ENCODE data around the gene CISD3.

Gene CISD3

GRCh38 chr17:38740044-38740443 is 9.9 kb downstream of the CISD3 start:
- no peak overlapping the region for H3K4me3 ChIP-seq (replicated peaks; ENCODE audit: low read depth, low read length)
- DNase-seq (ENCODE audit: extremely low read depth, low read depth) = no peak
- no peak for TF ChIP-seq CTCF (IDR thresholded peaks at IDR 0.05; ENCODE audit: low read depth, low read length, missing control alignments)

GRCh38 chr17:38740806-38741205 is 10.7 kb downstream of the CISD3 start:
- TF ChIP-seq CTCF (IDR thresholded peaks at IDR 0.05; ENCODE audit: low read depth, low read length, missing control alignments) = no peak
- no peak overlapping the region for H3K4me3 ChIP-seq (replicated peaks; ENCODE audit: low read depth, low read length)

GRCh38 chr17:38741461-38741860 is 11.3 kb downstream of the CISD3 start:
- H3K4me3 ChIP-seq (replicated peaks; ENCODE audit: low read depth, low read length) = no peak overlapping the region
- no peak for TF ChIP-seq CTCF (IDR thresholded peaks at IDR 0.05; ENCODE audit: low read depth, low read length, missing control alignments)
- DNase-seq (ENCODE audit: extremely low read depth, low read depth) = no peak

More at GRCh38 chr17:38740806-38741205, 10.7 kb downstream of the CISD3 start:
- DNase-seq (ENCODE audit: extremely low read depth, low read depth) = no peak

DNA sequence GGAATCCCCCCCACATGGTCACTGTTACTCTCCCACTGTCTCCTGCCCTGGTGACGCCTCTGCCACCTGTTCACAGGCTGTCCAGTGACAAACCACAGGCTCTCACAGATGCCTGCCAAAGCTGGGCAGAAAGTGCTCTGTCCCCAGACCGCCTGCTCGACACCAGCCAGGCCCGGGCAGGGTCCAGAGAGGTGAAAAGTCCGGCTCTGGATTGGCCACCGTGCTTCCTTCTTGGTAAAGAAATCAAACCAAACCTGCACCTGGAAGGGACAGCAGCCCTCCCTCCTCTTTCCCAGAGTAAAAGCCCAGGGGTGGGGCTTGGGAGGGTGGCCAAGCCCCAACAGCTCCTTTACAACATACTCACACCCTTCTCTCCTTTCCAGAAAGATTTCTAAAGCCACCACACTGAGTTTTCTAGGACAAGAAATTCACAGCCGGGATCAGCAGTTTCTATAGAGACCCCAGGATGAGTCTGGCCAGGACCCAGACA is 11.8 kb downstream of the CISD3 start:
- no peak for TF ChIP-seq CTCF (IDR thresholded peaks at IDR 0.05; ENCODE audit: low read depth, low read length, missing control alignments)
- no peak for DNase-seq (ENCODE audit: extremely low read depth, low read depth)
- H3K4me3 ChIP-seq (replicated peaks; ENCODE audit: low read depth, low read length) = no peak overlapping the region

- H3K4me3 ChIP-seq (replicated peaks; ENCODE audit: low read depth, low read length) = no peak overlapping the region
- DNase-seq (ENCODE audit: extremely low read depth, low read depth) = peak; percentile 93
- TF ChIP-seq CTCF (IDR thresholded peaks at IDR 0.05; ENCODE audit: low read depth, low read length, missing control alignments) = no peak
Observed at GRCh38 chr17:38742411-38743308, 12.5 kb downstream of the CISD3 start.

DNA sequence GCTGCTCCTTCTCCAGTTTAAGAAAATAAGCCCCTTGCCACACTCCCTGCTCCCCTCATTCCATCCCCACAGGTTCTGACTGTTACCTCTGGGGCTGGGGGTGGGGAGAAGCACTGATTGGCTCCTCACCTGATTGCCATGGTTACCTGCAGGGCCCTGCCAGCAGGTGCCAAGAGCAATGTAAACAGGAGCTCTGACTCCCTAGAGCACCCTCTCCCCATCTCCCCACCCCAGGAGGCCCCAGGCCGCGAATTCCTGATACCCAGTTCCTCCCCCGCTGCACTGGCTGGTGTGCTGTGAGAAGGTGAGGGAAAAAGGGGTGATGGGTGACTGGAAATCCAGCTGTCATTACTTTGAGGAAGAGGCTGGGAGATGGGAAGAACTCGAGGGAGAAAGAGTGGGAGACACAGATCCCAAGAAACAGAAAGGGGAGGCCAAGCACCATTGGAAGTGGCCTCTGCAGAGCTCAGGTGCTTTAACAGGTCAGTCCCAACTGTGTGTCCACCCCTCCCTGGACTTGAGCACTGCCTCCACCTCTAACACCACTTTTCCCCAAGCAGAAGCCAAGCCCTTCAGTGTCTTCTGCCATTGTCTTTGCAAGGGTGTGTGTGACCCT is 13.5 kb downstream of the CISD3 start:
- DNase-seq (ENCODE audit: extremely low read depth, low read depth) = no peak
- TF ChIP-seq CTCF (IDR thresholded peaks at IDR 0.05; ENCODE audit: low read depth, low read length, missing control alignments) = no peak
- H3K4me3 ChIP-seq (replicated peaks; ENCODE audit: low read depth, low read length) = no peak overlapping the region
